AG04450 (cell line): ENCODE measurements around the gene SPIRE1. TPM values are rescaled to one million over a fixed set of nuclear protein-coding genes. Genes with fewer than 3 reads are reported as not detected.

ENCODE experiments used
- CTCF ChIA-PET: fragments of 300-600, 350-600 bp; formaldehyde crosslinking; extraction: SDS; loops from one replicate; lab custom pipeline; 2022; ENCODE audit warnings: antibody characterized with exemption, inconsistent platforms; lab: Charles Lee
- POLR2A ChIA-PET: fragments of 350-600 bp; formaldehyde crosslinking; extraction: SDS; loops from one replicate; lab custom pipeline; 2021; ENCODE audit warnings: antibody characterized with exemption, inconsistent platforms; lab: Yijun Ruan, JAX
- DNase-seq: peaks from one replicate; pipeline ENCODE4 v3.0.0-alpha.2; 2011; ENCODE audit warnings: low read depth, low spot score
- H3K27ac ChIP-seq: one replicate; pipeline ENCODE4 v1.5.1; 2012; ENCODE audit warnings: low read depth, low read length, control low read depth
- H3K27me3 ChIP-seq: one replicate; pipeline ENCODE4 v1.6.0; 2012; ENCODE audit warnings: low read length; ENCODE audit not compliant: control insufficient read depth, insufficient read depth
- H3K4me3 ChIP-seq: 2 replicates; pipeline ENCODE4 v1.5.1; 2011; ENCODE audit warnings: mild to moderate bottlenecking, low read depth, low read length, control low read depth
- H3K9me3 ChIP-seq: 2 replicates; pipeline ENCODE4 v1.5.1; 2012; ENCODE audit warnings: low read length; ENCODE audit not compliant: control insufficient read depth, insufficient read depth
- polyA plus RNA-seq: library from polyadenylated mRNA; depleted of rRNA; stranded (reverse); fragments of >200 nt; gene quantifications from 2 replicates; pipeline ENCODE4 v1.2.3, GENCODE V29; 2011
- TF ChIP-seq, protein P1 (sequence below): IDR thresholded peaks from 2 replicates; pipeline ENCODE4 v1.5.1; 2011; ENCODE audit warnings: low read depth, low read length, control low read depth, inconsistent platforms

The SPIRE1 gene
- polyA plus RNA-seq, 1 experiment = 22.2 TPM

DNA sequence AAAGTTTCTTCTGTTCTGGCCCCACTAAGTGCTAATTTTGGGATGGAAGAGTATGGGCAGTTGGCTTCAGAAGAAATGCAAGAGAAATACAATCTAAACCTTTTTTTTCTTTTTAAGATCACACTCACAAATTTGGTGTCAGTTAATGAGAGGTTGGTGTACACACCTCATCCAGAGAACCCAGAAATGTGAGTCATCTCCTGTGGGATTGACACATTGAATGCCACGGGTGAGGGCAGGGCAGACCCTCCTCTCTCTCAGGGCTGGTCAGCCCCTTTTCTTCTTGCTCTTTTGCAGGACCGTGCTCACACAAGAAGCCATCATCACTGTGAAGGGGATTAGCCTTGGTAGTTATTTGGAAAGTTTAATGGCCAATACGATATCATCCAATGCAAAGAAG, 231.0 kb downstream of the SPIRE1 start:
- CTCF ChIA-PET = no interaction called here

DNA sequence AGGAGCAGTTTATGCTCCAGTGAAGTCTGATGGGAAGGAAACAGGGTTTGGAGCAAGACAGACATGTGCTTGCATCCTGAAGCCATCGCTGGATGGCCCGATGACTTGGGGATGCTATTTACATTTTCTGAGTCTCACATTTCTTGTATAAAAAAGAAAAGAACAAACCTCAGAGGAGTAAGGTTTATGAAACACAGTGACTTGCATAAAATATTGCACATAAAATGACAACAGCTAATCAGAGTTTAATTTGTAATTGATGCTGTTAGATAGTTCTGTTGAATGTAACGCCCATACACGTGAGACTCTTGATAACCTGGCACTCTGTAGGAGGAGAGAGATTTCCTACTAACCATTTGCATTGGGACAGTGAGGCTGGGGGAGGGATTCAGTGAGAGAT, 233.7 kb downstream of the SPIRE1 start:
- Histone ChIP-seq H3K9me3 (peaks cover 6% of the 10 kb centered on the region), H3K27ac (no peak overlapping the region), H3K4me3 (no peak overlapping the region), H3K27me3 (no peaks in the 10 kb centered on the region)
- no peak for DNase-seq
- TF ChIP-seq, protein P1, sequence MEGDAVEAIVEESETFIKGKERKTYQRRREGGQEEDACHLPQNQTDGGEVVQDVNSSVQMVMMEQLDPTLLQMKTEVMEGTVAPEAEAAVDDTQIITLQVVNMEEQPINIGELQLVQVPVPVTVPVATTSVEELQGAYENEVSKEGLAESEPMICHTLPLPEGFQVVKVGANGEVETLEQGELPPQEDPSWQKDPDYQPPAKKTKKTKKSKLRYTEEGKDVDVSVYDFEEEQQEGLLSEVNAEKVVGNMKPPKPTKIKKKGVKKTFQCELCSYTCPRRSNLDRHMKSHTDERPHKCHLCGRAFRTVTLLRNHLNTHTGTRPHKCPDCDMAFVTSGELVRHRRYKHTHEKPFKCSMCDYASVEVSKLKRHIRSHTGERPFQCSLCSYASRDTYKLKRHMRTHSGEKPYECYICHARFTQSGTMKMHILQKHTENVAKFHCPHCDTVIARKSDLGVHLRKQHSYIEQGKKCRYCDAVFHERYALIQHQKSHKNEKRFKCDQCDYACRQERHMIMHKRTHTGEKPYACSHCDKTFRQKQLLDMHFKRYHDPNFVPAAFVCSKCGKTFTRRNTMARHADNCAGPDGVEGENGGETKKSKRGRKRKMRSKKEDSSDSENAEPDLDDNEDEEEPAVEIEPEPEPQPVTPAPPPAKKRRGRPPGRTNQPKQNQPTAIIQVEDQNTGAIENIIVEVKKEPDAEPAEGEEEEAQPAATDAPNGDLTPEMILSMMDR = no peak
- POLR2A ChIA-PET = interaction anchor here (0.6 kb wide), 1 partner anchor 117 kb away, joined by 3 read pairs; no protein-coding TSS in a partner anchor
- CTCF ChIA-PET = interaction anchor here (1.1 kb wide), 1 partner anchor 33 kb away, joined by 3 read pairs; no protein-coding TSS in a partner anchor

More for the DNA sequence above, 231.0 kb downstream of the SPIRE1 start:
- Histone ChIP-seq H3K4me3 (no peak overlapping the region), H3K9me3 (peaks cover 6% of the 10 kb centered on the region), H3K27me3 (no peaks in the 10 kb centered on the region), H3K27ac (no peak overlapping the region)
- TF ChIP-seq, protein P1 = no peak
- POLR2A ChIA-PET = no interaction called here
- no peak for DNase-seq

DNA sequence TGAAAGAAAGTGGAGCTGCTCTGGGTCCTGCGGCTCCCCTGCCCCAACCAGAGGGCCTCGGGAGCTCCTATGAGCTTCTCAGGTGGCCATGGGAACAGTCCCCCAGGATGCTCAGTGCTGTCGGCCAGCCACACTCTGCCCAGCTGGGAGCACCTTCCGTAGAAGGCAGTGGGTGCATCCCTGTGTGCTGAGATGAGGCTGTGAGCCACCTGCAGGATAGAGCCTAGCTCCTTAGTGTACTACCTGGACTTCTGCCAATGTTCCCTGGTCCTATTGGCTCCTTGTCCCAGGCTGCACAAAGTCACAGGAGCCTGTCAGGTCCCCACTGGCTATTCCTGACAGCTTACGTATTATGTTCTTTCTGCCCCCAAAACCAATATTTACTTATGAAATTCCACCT, 234.1 kb downstream of the SPIRE1 start:
- TF ChIP-seq, protein P1 = no peak
- POLR2A ChIA-PET = interaction anchor here (0.6 kb wide), 1 partner anchor 116 kb away, joined by 3 read pairs; no protein-coding TSS in a partner anchor
- DNase-seq = no peak
- Histone ChIP-seq H3K27me3 (no peaks in the 10 kb centered on the region), H3K27ac (no peak overlapping the region), H3K9me3 (peaks cover 6% of the 10 kb centered on the region), H3K4me3 (no peak overlapping the region)
- CTCF ChIA-PET = interaction anchor here (1.1 kb wide), 1 partner anchor 33 kb away, joined by 3 read pairs; no protein-coding TSS in a partner anchor

DNA sequence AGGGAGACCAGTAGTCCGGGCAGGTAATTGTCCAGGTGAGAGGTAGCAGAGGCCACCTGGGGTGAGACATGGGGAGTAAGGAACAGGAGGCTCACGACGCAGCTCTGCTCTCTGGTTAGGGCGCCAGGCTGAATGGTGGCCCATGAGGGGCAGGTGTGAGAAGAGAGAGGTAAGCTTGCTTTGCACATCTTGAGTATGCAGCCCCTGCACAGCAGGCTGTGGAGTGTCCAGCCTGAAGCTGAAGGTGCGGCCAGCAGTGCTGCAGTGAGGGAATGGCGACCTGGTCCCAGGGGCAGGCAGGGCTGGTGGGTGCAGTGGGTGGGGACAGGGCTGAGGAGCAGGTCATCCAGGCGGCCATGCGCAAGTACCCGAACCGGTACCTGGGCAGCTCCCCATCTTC, 234.5 kb downstream of the SPIRE1 start:
- POLR2A ChIA-PET = interaction anchor here (0.6 kb wide), 1 partner anchor 116 kb away, joined by 3 read pairs; no protein-coding TSS in a partner anchor
- TF ChIP-seq, protein P1 = no peak
- no peak overlapping the region for H3K27ac ChIP-seq
- H3K27me3 ChIP-seq = no peaks in the 10 kb centered on the region
- DNase-seq = no peak
- CTCF ChIA-PET = no interaction called here
- no peak overlapping the region for H3K4me3 ChIP-seq
- peaks cover 6% of the 10 kb centered on the region for H3K9me3 ChIP-seq

DNA sequence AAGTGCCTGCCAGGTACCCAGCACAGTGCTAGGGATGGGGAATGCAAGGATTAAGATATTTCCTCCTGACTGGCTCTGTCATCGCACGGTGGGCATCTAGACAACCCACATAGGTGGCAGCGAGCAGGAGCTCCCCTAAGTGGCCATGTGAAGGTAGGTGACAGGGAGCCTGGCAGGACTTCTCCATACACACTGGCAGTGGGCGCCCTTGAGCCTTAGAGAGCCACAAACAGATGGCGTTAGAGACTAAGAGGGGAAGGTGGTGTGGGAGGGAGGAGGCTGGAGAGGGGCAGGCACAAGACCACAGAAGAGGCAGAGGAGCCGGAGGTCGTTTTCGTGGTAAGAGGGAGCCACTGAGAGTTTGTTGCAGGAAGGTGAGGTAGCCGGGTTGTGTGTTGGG, 235.0 kb downstream of the SPIRE1 start:
- Histone ChIP-seq H3K9me3 (peaks cover 6% of the 10 kb centered on the region), H3K4me3 (no peak overlapping the region), H3K27me3 (no peaks in the 10 kb centered on the region), H3K27ac (no peak overlapping the region)
- ChIA-PET POLR2A (no interaction called here), CTCF (no interaction called here)
- DNase-seq = no peak
- TF ChIP-seq, protein P1 = no peak
